ACHN (cell line): ENCODE data around the gene ODC1.

ENCODE experiments used
- DNase-seq: peaks from one replicate; pipeline ENCODE4 v3.0.0-alpha.2; 2015
- in situ Hi-C: cut with HindIII; loops from 2 replicates; pipeline ENCODE4 v1.10.0; 2017; ENCODE audit warnings: low sequenced_read_pairs, low pct_ligation_motif_present, low pct_unique_long_range_greater_than_20kb

Gene ODC1

DNA sequence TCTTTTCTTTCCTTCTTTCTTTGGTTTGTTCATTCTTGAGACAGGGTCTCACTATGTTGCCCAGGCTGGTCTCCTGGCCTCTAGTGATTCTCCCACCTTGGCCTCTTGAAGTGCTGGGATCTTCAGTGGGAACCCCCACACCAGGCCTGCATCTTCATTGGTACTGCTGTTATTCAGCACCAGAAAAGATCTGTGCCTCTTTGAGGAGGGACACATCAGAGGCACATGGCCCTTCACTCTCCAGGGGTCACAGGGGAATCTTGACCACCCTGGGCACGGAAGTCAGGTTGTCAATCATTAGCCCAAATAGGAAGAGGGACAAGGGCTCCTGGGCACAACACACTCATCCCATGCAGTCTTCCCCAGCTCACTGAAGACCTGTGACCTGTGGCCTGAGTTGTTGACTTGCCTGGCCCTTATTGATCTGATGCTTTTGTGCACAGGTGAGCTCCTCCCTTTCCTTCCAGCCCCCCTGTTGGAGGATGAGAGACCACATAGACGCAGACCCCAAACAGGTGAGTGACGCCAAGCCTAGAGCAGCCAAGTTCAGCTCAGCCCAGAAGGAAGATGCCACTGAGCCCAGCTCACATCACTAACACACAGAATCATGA is 33.0 kb upstream of the ODC1 start:
- in situ Hi-C loops: no loop called here
- DNase-seq: no peak

DNA sequence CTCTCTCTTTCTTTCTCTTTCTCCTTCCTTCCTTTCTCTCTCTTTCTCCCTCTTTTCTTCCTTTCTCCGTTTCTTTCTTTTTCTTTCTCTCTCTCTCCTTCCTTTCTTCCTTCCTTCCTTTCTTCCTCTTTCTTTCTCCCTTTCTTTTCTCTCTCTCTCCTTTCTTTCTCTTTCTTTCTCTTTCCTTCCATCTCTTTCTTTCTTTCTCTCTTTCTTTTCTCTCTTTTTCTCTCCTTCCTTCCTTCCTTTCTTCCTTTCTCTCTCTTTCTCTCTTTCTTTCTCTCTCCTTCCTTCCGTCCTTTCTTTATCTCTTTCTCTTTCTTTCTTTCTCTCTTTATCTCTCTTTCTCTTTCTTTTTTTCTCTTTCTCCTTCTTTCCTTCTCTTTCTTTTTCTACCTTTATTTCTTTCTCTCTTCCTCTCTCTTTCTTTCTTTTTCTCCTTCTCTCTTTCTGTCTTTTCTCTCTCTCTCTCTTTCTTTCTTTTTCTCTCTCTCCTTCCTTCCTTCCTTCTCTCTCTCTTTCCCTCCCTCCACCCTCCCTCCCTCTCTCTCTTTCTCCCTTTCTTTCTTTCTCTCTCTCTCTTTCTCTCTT is 32.3 kb upstream of the ODC1 start:
- no peak for DNase-seq
- in situ Hi-C loops: no loop called here

- in situ Hi-C loops: no loop called here
- DNase-seq: no peak
These were observed 30.8 kb upstream of the ODC1 start for GRCh38 chr2:10478916-10479315.

GRCh38 chr2:10478298-10478625 is 30.1 kb upstream of the ODC1 start:
- DNase-seq: no peak
- in situ Hi-C loops: no loop called here

DNA sequence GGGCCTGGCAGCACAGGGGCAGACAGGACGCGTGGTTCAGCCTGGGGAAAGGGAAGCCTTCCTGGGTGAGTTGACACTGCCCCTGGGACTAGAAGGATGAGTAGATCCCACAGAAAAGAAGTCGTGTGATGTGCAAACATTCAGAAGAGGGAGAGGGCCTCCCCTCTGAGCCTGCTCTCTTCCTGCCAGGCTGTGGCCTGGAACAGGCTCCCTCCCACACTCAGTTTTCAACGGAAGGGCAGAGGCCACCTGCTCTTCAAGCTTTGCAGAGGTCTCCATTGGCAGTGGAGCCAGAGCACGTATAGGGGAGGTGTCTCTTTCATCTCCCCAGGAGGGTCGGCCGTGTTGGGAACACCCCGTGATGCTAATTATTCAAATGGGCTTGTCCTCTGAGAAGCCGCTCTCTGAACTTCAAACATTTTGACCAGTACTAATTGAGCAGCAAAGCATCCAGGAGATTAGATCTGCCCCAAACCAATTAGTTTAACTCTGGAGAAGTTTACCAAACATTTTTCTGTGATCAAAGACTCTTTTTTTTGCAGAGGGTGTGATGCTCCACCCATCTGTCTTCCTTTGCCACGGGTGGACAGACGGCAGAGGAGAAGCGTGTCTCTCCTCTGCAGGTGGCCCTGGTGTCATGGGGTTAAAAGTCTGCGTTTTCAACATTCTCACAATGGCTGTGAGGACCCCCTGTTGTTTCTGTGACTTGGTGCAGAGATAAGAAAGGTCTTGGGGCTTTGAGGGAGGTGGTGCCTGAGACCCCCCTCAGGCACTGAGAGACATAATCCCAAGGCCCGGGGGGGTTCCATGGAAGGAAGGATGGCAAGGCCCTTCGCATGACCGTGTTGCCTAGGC is 29.5 kb upstream of the ODC1 start:
- DNase-seq: no peak
- in situ Hi-C loops: no loop called here

DNA sequence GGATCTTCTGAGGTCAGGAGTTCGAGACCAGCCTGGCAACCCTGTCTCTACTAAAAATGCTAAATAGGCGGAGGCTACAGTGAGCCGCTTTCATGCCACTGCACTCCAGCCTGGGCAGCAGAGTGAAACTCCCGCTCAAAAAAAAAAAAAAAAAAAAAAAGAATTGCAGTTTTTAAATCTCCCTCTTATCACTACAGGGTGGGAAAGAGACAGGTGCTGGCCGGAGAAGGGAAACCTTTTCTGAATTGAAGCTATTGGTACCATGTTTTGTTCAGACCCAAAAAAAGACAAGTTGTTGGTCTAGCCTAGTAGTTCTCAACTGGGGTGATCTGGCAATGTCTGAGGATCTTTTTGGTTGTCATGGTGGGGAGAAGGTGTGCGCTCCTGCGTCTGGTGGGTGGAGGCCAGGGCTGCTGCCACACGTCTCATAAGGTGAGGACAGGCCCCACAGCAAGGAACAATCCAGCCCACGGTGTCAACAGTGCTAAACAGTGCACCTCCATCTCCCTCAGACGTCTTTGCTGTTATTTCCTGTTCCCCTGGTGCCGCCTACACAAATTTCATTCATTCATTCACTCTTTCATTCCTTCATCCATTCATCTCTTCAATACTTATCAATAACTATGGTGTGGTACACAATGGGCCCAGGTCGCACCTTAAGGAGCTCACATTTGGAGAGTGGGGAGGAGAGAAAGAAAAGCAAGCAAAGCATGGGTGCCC is 28.8 kb upstream of the ODC1 start:
- DNase-seq: no peak
- in situ Hi-C loops: no loop called here

DNA sequence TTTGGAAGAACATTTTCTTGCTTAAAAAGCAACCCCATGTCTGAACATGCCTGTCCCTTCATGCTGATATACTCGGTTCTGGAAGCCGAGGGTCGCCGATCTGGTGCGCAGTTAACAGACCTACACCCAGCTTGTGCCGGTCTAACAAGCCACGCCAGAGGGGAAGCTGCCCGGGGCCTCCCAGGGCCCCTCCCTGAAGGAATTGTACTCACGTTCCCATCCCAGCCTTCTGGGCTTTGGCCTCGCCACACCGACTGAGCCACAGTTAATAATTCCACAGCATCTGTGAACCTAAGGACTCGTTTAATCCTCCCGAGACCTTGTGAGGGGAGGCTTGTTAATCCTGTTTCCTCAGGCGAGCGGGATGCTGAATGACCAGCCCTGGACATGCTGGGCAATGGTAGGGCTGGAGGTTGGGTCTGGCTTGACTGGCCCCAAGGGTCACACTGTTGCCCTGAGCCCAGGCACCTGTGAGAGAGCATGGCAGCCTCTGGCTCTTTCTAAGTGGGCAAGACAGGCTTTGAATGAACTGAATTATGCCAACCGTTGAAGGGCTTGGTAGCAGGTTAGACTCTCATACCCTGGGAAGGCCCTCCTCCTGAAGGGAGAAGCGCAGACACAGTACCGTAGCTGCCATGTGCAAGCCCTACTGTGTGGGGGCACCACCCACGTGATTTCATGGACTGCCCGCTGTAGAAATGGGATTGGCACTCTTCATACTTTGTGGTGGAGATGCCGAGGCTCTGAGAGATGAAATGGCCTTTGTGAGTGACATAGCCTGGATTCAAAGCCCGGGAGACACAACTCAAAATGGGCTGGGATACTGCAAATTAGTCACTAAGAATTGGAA is 27.9 kb upstream of the ODC1 start:
- no peak for DNase-seq
- in situ Hi-C loops: no loop called here

DNA sequence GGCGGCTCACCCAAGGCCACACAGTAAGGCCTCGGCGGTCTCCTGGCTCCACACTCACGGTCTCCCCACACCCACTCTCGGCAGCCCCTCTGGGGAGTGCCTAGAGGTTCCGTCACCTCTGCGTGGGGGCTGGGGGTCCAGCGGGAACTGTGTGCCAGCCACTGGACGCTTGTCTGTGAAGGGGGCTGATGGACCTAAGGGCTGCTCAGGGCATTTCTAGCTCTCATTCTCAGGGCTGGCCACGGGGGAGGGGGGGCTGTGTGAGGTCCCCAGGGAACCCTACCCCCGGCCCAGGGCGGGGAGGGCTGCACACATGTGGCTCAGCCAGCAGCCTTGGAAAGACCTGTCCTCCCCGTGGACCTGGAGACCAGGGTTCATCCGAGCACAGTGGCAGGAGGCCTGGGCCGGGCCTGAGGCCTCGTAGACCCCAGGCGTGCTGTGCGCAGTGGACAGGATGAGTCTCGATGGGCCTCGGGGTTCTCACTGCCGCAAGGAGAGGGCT is 27.1 kb upstream of the ODC1 start:
- DNase-seq: no peak
- in situ Hi-C loops: no loop called here

DNA sequence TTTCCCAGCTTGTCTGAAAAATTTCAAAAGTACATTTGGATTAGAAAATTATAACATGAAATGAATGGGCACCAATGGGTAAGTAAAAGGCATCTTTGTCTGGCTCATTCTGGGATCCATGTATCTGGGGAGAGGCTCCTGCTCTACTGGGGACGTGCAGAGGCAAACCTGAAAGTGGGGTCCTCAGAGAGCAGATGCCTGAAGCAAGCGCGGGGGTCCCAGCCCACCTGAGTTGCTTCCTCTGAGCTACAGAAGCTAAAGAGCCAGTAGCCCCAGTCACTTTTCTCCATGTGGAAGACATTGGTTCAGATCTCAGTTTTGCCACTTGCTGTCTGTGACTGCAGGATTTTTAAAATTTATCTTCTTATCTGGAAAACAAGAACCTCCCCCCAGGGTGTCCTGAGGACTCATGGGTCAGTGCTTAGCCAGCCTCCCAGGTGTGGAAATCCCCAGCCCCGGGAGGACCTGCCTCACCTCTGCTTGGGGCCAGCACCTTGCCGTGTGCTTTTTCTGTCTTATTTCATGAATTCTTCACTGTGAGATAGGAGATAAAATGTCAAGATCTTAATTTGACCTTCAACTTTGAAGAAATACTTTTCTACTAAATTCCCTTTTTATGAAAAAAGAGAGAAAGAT is 25.1 kb upstream of the ODC1 start:
- in situ Hi-C loops: no loop called here
- no peak for DNase-seq

DNA sequence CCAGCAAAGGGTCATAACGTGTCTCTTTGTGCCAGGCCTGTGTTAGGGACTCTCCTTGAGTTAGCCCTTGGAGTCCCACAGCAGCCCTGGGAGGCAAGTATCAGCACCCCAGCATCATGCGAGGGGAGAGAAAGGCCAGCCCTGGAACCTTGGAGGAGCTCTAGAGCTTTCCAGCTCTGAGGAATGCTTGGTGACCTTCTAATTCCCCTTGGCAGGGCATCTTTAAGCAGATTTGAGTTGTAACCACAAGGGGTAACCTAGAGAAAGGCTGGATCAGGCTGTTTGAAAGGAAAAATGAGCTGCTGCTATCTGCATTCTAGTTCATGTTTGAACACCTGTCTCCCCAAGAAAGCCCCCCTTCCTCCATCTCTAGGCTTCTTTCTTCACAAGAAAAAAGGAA is 23.8 kb upstream of the ODC1 start:
- in situ Hi-C loops: no loop called here
- no peak for DNase-seq

DNA sequence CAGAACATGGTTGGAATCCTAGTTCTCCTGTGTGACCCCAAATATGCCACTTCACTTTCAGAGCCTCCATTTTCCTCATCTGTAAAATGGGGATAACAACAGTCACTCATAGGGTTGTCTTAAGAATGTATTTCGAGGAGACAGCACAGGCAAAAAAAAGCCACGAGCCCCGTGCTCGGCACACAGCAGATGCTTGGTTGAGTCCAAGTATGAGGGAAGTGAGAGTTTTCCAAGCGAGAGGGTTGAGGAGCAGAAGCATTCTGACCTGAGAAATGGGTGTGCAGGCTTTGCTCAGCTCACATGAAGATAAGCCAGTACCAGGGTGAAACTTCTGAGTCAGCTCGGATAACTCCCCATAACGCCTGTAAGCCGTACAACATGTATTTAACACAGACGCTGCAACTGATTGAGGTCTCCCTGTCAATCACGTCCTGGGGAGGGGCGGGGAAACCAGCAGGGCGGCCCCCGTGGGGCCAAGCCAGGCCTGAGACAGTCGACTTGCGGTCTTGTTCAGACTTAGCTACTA is 23.0 kb upstream of the ODC1 start:
- in situ Hi-C loops: no loop called here
- no peak for DNase-seq

DNA sequence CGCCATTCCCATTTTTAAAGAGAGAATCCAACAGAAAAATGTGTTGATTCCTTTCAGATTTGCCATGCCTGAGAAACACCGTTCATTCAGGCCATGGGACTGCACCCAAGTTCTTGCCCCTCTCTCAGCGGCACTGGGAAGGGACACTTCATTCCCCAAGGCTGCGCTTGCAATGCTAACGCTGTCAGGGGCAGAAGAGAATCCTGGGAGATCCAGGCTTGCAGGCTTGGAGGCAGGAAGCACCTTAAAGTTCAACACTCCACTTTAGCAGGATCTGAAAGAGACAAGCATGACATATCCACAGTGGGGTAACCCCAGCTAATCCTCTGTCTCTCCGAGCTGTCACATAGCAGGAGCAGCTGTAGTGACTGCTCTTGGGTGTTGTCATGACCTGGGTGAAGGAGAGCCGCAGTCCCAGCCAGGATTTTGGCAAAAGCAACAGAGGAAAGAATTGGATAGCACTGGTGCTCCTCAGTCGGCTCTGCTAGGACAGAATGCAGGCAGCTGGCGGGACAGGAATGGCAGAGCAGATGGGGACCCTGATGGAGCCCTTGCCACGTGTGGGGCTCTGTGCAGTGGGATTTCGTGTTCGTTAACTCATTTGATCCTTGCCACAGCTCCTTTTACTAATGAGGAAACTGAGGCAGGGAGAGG is 22.0 kb upstream of the ODC1 start:
- DNase-seq: no peak
- in situ Hi-C loops: no loop called here

DNA sequence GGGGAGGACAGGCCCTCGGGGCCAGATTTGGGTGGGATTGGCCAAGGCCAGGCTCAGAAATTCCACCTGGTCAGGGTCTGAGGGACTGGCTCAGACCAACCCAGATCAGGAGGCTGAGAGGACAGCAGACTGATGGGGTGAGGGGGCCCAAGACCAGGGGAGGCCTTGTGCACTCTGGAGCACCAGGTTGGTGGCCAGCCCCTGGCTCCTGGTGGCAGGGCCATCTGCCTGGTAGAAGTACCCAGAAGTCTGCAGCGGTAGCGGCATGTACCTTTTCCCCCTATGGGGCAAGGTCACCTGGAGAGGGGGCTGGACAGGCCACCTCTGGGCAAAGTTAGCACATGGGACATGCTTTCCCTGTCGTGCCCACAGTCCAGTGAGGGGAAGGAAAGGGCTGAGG is 21.2 kb upstream of the ODC1 start:
- DNase-seq: no peak
- in situ Hi-C loops: no loop called here

GRCh38 chr2:10467401-10467800 is 19.3 kb upstream of the ODC1 start:
- DNase-seq: no peak
- in situ Hi-C loops: no loop called here

GRCh38 chr2:10466801-10467200 is 18.7 kb upstream of the ODC1 start:
- in situ Hi-C loops: no loop called here
- DNase-seq: no peak

DNA sequence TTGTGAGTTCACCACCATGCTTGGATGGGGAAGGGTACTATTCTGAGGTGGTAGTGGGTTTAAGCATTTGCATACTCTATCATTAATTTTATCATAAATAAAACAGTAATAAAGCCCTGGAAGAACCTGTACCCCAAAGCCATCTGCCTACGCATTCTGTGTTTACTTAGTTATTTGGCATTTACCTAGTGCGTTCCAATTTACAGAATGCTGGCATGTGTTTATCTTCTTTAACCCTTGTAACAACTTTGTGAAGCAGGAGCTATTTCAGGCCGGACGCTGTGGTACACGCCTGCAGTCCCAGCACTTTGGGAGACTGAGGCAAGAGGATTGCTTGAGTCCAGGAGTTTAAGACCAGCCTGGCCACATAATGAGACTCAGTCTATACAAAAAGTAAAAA is 17.8 kb upstream of the ODC1 start:
- in situ Hi-C loops: no loop called here
- DNase-seq: no peak
